ENCODE measurements around the gene KLHDC8B.

KLHDC8B gene

DNA sequence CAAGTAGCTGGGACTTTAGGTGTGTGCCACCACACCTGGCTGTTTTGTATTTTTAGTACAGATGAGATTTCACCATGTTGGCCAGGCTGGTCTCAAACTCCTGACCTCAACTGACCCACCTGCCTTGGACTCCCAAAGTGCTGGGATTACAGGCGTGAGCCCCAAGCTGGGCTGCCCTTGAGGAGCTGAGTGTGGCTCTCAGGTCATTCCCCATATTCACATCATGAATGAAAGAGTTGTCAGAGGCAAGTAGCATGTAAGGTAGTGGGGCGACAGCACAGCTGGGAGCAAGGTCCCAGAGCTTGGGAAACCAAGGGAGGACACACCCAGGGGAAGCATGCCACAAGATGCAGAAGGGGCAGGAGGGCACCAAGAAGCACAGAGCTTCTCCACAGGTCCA, 10.2 kb upstream of the KLHDC8B start:
- DNase-seq: no peak

DNA sequence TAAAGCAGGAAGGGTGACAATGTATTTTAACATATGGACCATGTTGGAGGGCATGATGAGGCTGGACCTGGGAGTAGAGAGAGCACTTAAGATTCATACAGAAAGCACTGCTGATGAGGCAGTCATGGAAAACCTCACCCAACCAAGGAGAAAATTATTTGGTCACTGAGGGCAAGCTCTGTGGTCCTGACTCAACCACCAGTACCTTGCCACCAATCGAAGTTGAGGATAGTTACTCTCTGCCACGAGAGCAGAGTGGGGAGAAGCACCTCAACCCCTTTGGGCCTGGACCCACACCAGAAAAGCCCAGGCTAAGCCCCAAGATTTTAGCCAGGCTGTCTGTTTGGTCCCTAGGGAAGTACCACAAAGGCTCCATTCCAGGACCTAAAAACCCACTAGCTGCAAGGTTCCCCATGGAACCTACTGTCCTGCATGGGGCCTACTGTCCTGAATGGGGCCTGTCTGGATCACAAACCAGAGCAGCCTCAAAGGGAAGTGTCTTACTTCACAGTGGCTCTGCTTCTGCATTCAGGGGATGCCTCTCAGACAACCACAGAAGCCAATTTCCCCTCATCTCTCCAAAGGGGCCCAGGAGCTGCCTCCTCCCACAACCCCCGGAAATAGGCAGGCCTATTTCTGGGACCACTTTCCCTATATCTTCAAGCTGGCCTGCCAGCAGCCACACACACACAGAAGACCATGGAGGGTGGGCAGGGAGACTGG, 9.4 kb upstream of the KLHDC8B start:
- DNase-seq: no peak

DNA sequence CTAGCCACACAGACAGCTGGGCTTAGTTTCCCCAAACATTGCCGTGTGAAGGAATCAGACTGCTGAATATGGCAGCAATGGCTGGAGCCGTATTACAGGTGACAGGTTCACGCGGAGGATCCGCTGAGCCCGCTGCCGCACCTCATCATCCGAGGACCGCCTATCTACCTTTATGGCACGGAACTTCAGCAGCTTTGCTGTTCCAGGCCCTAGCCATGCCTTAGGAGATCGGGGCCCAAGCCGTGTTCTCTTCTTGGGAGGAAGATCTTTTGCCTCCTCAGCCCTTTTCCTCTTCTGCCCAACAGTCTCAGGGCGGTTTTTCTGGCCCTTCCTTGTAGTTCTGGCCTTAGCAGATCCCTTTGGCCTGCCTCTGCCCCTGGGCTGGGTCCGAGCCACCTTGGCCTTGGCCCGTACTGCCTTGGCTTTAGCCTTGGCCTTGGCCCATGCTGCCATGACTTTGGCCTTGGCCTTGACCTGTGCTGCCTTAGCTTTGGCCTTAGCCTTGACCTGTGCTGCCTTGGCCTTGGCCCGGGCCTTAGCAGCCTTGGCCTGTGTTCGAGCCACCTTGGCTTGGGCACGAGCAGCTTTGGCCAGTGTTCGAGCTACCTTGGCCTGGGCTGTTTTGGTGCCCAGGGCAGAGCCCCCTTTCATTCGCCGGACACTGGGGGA, 8.5 kb upstream of the KLHDC8B start:
- no peak for DNase-seq

GRCh38 chr3:49163609-49164008, 7.8 kb upstream of the KLHDC8B start:
- DNase-seq: no peak

GRCh38 chr3:49164983-49165720, 6.2 kb upstream of the KLHDC8B start:
- no peak for DNase-seq

DNA sequence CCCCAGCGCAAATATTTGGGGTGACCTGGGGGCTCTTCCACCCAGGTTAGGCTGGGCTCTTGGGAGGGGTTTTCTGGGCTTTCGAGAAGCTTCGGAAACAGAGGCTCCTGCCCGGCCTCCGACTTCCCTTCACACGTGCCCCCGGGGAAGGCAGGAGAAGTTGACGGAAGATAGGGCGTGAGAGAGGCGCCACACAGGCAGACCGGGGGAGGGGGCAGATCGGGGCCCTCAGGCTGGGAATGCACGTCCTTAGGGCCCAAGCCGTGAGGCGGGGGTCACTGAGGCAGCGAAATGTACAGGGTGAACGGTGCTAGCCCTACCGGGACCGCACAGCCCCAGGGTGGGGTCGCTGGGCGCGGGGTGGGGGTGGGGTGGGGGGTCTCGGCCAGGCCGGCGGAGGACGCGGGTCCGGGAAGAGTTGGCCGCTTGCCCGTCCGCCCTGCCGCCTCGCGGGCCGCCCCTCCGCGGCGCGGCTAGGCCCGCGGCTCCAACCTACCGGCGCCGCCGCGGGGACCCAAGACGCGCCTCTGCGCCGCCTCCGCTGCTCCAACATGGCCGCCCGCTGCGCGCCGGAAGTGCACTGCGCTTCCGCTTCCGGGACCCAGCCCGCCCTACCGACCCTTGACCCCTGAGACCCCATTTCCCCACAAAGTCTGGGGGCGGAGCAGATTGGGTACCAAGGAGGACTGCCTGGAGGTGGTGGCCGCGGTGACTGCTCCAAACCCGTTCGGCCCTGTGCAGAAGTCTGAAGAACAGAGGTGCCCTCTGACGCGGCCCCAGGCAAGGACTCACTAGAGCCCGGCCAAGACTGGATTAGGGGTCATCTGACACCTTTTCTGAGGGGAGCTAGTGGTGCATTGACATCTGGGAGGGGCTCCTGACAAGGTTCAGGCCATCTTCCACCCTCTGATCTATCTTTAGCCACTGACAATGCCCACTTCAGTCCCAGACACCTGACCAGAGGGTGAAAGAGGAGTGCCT, 5.3 kb upstream of the KLHDC8B start, which contains the start of gene CCDC71:
TSS of gene CCDC71 (minus strand) at position 561 of the 981 bp plus-strand sequence. CDS start 2,123 bp downstream, outside the sequence.
- DNase-seq: peak; percentile 34

GRCh38 chr3:49166752-49167556, 4.4 kb upstream of the KLHDC8B start:
- DNase-seq: no peak

- DNase-seq: no peak
Measured at GRCh38 chr3:49170744-49171118, 667 bp upstream of the KLHDC8B start.

DNA sequence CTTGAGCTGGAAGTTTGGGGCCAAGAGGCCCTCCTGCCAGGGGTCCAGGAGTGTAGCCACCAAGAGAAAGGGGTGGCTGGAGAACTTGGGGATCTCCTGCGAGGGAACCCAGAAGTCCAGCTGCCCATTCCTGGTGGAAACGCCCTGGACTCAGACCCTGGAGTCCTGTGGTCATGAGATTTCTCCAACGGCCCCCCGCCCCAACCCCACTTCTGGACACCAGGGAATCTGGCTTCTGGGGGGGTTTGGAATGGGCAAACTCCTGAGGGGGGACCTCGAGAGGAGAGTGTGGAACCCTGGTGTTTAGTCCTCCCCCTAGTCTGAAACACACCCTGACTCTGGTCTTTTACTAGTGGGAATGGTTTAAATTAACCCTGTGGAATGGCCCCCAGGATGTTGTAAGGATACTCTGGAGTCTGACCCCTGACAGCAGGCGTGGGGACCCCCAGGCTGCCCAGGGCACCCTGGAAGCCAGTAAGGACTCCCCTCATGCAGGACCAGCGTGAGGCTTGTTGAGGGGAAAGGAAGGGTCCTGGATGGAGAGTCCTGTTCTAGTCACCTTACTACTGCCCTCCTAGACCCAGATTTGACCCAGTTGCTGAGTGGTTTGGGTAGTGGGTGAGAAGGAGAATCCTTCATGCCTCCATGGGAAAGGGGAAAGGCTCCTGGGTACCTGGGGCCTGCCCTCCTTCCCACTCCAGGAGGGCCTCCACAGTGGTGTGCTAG, 540 bp downstream of the KLHDC8B start:
- no peak for DNase-seq

DNA sequence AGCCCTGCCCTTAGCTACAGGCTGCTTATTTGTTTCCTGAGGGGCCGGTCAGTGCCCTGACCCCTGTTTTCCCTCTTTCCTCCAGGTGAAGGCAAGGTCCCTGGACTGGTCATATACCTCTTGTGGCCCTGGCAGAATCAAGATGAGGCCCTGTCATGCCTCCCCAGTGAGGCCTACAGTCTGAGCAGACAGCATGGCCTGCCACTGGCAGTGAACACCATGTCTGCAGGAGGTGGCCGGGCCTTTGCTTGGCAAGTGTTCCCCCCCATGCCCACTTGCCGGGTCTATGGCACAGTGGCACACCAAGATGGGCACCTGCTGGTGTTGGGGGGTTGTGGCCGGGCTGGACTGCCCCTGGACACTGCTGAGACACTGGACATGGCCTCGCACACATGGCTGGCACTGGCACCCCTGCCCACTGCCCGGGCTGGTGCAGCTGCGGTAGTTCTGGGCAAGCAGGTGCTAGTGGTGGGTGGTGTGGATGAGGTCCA, 1.2 kb downstream of the KLHDC8B start:
- DNase-seq: no peak

DNA sequence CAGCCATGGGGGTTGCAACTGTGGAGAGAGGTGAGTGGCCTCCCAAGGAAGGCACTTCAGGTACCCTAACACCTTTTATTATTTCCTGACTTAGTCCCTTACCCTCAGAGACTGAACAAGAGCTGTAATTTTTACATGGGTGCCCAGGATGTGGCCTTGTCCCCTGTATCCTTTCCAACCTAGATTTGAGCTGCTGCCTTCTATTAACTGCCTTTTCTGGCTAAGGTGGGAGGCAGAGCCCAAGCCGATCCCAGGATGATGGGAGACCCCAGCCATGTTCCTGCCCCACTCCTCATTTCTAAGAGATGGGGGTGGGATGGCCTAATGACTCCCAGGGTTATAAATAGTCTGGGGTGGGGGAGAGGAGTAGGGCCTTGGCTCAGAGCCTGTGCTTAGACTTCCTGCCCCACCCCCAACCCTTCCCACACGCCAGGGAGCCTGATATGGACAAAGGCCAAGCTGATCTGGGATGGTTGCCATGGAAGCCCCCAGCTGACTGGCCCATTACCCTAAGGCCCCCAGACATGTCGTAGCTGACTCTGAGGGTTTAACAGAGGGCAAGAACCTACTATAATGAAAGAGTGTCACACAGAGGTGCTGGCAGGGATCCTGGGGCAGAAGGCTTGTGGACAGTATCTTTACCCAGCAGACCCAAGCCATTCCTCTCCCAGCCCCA, 1.9 kb downstream of the KLHDC8B start:
- DNase-seq: no peak

- no peak for DNase-seq
Measured at GRCh38 chr3:49173792-49174170, 2.4 kb downstream of the KLHDC8B start.

DNA sequence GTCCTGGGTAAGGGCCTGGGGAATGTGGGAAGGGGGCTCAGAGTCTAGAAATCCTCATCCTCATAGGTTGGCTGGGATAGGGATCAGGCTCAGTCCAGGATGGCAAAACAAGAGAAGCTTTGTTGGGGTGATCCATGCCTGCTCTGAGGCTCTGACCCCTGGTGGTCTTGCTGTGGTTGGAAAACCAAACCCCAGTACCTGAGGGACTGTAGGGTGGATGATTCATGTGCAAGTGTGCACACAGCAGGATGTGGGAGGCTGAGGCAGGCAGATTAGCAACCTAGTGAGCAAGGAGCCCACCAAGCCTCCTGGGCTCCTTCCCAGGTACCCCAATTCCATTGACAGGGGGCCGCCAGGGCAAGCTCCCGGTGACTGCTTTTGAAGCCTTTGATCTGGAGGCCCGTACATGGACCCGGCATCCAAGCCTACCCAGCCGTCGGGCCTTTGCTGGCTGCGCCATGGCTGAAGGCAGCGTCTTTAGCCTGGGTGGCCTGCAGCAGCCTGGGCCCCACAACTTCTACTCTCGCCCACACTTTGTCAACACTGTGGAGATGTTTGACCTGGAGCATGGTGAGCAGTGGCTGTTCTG, 3.1 kb downstream of the KLHDC8B start:
- no peak for DNase-seq

GRCh38 chr3:49175530-49175929, 4.1 kb downstream of the KLHDC8B start:
- no peak for DNase-seq

GRCh38 chr3:49177073-49177472, 5.7 kb downstream of the KLHDC8B start:
- DNase-seq: no peak

DNA sequence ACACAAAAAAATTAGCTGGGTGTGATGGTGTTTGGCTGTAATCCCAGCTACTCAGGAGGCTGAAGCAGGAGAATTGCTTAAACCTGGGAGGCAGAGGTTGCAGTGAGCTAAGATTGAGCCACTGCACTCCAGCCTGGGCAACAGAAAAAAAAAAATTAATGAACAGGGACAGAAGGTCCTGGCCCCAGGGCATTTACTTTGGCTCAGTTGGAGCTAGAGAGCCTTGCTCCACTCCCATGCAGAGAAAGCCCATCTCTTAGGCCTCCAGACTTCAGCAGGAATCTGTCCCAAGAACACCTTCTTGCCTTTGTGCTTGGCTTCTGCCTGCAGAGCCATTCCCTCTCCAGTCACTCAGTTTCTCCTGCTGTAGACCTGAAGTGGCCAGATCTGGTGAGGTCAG, 8.7 kb downstream of the KLHDC8B start:
- DNase-seq: no peak

- no peak for DNase-seq
Measured at GRCh38 chr3:49181351-49181750, 10.0 kb downstream of the KLHDC8B start.

DNA sequence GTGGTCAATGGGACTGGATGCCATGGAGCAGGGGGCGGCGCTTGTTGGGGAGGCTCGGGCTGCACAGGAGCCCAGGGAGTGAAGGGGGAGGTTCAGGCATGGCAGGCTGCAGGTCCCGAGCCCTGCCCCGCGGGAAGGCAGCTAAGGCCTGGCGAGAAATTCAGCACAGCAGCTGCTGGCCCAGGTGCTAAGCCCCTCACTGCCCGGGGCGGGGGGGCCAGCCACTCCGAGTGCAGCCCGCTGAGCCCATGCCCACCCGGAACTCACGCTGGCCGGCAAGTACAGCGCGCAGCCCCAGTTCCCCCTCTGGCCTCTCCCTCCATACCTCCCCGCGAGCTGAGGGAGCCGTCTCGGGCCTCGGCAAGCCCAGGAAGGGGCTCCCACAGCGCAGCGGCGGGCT, 11.3 kb downstream of the KLHDC8B start:
- DNase-seq: no peak

DNA sequence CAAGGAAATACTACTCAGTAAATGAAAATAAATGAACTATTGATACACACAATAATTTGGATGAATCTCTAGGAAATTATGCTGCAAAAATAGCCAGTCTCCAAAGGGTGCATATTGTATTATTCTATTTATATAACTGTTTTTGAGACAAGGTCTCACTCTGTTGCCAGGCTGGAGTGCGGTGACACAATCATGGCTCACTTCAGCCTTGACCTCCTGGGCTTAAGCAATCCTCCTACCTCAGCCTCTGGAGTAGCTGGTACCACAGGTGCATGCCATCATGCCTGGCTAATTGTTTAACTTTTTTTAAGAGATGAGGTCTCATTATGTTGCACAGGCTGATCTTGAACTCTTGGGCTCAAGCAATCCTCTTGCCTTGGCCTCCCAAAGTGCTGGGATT, 12.5 kb downstream of the KLHDC8B start:
- no peak for DNase-seq

DNA sequence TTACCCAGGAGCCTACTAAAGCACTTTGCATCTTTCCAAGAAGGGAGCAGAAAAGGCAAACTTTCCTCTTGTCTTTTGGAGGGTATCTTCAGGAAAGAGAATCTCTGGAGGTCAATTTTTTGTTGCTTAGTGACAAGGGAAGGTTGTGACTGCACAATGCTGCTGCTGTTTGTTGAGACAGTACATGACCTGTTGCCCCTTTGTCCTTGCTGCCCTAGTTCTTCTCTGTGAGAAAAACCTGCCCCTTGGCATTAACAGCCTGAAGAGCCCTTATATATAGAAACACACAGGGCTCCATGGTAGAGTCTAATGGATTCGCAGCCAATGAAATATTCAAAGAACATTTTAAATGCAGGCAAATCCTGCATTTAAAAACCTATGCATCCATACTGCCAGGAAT, 20.3 kb downstream of the KLHDC8B start:
- DNase-seq: no peak

Data from NCI-H2107 (cell line).